GM12801 (cell line): ENCODE data around the gene HOXD1.

Source experiments
- TF ChIP-seq, protein P1 (sequence below): IDR thresholded peaks from one replicate; pipeline ENCODE4 v1.5.1; 2011; ENCODE audit warnings: control low read depth; ENCODE audit not compliant: insufficient read length; ENCODE audit errors: extremely low read depth

Gene HOXD1

DNA sequence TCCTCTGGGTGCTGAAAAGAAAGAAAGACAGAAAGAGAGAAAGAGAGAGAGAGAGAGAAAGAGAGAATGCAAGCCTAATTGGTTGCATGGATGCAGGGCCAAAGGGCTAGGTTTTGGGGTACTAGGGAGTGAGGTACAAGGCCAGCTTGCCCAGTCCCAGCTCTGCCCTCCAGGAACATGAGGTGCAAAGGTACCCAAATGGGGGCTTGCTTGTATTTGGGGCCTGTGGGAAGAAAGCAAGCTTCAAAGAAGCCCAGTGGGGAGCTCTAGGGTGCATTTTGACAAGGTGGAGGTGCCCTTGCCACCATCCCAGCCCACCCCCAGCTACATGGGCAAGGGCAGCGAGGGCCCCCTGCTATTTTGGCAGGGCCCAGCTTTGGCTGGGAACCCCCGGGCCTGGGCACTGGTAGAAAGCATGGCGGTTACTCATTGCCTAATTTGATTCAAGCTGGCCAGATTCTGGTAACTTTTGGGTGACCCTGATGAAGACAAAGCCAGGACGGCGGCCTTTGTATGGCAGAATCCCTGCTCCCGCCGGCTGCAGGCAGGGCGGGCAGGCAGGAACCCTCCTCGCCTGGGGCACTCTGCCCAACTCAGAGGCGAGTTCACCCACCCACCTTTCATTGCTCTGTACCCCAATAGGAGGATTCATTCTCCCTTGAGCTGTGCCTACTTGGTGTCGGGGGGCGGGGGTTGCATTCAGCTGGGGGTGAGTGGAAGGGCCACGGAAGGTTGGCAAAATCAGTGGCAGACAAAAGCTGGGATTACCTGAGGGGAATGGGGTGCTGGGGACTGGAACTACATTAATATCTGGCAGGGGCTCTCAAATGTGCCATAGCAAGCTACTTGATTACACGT is 37.7 kb upstream of the HOXD1 start:
- TF ChIP-seq, protein P1, sequence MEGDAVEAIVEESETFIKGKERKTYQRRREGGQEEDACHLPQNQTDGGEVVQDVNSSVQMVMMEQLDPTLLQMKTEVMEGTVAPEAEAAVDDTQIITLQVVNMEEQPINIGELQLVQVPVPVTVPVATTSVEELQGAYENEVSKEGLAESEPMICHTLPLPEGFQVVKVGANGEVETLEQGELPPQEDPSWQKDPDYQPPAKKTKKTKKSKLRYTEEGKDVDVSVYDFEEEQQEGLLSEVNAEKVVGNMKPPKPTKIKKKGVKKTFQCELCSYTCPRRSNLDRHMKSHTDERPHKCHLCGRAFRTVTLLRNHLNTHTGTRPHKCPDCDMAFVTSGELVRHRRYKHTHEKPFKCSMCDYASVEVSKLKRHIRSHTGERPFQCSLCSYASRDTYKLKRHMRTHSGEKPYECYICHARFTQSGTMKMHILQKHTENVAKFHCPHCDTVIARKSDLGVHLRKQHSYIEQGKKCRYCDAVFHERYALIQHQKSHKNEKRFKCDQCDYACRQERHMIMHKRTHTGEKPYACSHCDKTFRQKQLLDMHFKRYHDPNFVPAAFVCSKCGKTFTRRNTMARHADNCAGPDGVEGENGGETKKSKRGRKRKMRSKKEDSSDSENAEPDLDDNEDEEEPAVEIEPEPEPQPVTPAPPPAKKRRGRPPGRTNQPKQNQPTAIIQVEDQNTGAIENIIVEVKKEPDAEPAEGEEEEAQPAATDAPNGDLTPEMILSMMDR: no peak

DNA sequence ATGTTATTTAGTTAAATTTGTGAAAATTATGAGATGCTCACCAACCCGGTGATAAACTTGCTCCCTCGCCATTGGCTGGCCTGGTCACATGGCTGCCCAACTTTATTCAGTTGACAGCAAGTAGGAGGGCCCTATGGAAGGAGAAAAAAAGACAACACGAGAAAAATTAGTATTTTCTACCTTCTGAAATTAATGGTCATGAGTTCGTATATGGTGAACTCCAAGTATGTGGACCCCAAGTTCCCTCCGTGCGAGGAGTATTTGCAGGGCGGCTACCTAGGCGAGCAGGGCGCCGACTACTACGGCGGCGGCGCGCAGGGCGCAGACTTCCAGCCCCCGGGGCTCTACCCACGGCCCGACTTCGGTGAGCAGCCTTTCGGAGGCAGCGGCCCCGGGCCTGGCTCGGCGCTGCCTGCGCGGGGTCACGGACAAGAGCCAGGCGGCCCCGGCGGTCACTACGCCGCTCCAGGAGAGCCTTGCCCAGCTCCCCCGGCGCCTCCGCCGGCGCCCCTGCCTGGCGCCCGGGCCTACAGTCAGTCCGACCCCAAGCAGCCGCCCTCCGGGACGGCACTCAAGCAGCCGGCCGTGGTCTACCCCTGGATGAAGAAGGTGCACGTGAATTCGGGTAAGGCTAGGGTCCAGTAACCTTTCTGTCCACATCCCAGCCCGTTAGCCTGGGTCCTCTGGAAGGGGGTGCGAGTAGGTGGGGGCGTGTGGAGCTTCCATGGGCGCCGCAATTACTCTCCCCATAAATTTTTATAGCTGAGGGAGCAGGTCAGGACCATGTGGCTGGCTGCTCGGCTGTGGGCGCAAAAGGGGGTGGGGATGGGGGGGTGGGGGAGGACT is 36.8 kb upstream of the HOXD1 start, which contains the start of gene HOXD4:
Gene HOXD4 (plus strand): TSS at position 109 of the 846 bp plus-strand sequence. CDS start 84 bp downstream, at position 193.
- TF ChIP-seq, protein P1: no peak

DNA sequence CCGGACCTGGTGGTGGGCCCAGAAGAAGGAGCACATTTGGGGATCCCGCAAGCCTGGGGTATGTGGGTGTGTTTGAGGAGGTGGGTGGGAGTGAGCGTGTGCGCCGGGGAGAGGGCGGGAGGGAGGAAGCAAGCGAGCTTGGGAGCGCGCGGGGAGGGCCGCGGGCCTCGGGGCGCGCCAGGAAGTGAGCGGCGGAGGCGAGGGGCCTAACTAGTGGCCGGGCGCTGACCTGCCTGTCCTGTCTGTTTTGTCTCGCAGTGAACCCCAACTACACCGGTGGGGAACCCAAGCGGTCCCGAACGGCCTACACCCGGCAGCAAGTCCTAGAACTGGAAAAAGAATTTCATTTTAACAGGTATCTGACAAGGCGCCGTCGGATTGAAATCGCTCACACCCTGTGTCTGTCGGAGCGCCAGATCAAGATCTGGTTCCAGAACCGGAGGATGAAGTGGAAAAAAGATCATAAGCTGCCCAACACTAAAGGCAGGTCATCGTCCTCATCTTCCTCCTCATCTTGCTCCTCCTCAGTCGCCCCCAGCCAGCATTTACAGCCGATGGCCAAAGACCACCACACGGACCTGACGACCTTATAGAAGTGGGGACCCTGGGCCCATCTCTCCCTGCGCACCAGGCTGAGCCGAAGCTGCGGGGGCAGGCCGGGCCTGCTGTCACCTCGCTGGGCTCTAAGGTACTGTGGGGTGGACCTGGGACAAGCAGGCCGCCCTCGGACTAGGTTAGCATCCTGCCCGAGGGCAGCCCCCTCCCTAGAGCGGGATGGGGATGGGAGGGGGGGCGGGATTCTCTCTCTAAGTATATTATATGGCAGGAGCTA is 35.9 kb upstream of the HOXD1 start:
- TF ChIP-seq, protein P1: no peak

GRCh38 chr2:176154576-176155252 is 33.8 kb upstream of the HOXD1 start:
- TF ChIP-seq, protein P1: no peak

- TF ChIP-seq, protein P1: no peak
Measured at GRCh38 chr2:176155356-176156044, 33.0 kb upstream of the HOXD1 start.

DNA sequence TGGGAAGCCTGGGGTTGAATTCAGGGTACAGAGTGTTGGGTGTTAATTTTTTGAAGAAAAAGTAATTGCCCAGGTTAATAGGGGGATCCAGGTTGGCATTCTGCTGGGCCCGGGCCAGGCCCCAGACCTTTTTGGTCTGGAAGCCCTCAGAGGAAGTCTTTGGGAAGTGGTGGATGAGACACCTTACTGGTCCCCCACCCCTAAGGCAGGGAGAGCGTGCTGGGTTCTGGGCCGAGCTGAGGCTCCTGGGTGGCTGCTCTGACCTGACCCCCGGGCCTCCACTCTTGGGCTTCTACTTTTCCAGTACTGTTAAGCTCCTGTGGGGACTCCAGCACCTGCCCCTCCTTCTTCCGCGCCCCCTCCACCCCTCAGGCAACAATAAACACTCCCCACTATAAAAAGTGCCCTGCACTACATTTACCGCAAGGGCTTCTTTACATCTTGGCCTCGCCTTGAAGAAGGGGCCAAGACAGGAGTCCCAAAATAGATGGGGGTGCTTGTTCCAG is 32.1 kb upstream of the HOXD1 start:
- TF ChIP-seq, protein P1: no peak
